ENCODE measurements around the gene TYW1.
A peak's percentile ranks its signal among the peaks of the same experiment; 100 is the strongest.
"Not testable (repeated sequence)": the region's sequence is repeated elsewhere in the genome, so short reads cannot be mapped to it uniquely, and the experiment has no call there.

The TYW1 gene

GRCh38 chr7:66994691-66995049 lies 2.0 kb upstream of the TYW1 start:
- DNase-seq (ENCODE audit: low read depth), result peak; percentile 9

GRCh38 chr7:66995050-66995776 lies 1.4 kb upstream of the TYW1 start, which contains the start of gene SBDS:
Gene SBDS (minus strand): TSS chr7:66995586. CDS start chr7:66995417, 169 bp downstream.
- peak; percentile 80 for DNase-seq (ENCODE audit: low read depth)

DNA sequence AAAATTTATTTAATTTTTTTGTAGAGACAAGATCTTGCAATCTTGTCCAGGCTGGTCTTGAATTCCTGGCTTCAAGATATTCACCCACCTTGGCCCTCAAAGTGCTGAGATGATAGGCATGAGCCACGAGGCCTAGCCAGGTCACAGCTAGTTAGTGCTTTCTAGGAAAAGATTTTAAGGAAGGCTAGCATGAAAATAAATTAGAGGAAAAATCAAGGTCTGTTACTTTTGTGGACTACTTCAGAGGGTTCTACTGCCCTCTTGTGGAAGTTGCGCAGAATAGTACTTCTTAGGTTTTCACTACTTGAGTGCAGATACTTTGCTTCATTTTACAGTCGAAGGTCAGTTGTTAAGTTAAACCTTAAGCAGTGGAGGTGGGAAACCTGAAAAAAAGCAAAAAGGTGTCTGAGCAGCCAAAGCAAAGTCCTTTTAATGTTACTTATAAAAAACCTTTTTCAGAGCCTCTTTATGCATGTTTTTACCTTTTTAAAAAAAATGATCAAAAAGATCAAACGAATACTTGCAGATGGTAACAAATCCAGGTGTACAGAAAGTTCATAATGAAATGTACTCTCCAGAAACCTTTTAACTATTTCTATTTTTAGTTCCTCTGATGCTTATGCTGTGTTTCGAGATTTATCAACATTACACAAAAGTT lies 4.1 kb downstream of the TYW1 start:
- not testable (repeated sequence) for DNase-seq (ENCODE audit: low read depth)

GRCh38 chr7:67004145-67004544 lies 7.5 kb downstream of the TYW1 start:
- not testable (repeated sequence) for DNase-seq (ENCODE audit: low read depth)

DNA sequence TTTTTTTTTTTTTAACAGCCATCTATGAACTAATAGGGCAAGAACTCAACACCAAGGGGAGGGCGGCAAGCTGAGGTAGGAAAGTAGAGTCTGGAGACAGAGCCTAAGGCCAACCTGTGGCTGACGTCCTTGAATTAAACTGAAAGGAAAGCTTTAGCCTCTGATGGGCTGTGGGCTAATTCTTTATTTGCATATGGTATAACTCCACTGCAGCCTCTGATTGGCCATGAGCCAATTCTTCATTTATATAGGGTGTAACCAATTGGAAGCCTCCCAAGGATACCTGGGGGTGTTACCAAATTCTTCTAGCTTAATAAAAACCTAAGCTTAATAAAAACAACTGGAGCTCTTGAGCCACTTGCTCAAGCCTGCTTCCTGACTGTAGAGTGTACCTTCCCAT lies 10.3 kb downstream of the TYW1 start:
- no peak for DNase-seq (ENCODE audit: low read depth)

DNA sequence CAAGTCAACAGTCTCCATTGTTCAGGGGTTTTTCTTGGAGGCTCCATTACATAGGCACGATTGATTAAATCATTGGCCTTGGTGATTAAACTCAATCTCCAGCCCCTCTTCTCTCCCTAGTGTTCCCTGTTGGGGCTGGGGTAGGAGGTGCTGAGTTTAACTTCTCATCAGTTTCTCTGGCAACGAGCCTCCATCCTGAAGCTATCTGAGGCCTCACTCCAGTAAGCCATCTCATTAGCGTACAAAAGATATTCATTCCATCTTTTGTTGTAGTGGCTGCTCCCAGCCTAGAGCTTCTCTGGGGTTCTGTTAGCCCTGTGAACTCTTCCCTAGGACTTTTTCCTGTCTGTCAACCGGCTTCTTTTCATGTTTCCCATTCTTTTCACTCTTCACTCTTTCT lies 11.6 kb downstream of the TYW1 start:
- no peak for DNase-seq (ENCODE audit: low read depth)

DNA sequence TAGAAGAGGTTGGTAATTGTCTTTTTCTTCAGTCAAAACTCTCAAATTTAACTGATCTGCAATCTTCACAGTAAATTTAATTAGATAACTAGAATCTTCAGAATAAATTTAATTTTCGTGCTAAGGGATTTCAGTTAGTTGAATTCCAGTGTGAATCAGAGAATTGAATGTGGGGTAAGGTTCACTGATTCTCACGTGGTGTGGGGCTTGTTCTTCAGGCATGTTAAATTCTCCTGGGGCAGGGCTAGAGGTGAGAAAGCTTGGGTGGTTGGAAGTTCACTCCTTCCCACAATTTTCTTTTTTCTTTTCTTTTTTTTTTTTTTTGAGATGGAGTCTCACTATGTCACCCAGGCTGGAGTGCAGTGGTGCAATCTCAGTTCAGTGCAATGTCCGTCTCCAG lies 13.0 kb downstream of the TYW1 start:
- DNase-seq (ENCODE audit: low read depth), result not testable (repeated sequence)

DNA sequence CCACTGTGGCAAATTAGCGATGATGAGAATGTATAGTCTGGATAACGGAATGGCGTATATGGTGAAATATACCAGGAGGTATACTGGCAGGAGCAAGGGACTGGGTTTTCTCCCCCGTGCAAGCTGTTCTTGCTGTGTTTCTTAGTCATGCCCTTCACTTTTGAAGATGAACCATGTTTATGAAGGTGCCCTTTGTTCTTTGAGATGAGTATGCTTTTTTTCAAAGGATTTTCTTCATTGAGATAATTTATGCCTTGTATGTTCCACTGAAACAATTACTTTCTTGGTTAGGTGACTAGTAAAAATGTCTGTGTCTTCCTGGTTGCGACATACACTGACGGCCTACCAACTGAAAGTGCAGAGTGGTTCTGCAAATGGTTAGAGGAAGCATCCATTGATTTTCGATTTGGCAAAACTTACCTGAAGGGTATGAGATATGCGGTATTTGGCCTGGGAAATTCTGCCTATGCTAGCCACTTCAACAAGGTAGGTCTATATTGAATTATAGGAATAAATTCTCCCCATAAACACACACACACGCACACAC lies 17.5 kb downstream of the TYW1 start:
- DNase-seq (ENCODE audit: low read depth), result not testable (repeated sequence)

DNA sequence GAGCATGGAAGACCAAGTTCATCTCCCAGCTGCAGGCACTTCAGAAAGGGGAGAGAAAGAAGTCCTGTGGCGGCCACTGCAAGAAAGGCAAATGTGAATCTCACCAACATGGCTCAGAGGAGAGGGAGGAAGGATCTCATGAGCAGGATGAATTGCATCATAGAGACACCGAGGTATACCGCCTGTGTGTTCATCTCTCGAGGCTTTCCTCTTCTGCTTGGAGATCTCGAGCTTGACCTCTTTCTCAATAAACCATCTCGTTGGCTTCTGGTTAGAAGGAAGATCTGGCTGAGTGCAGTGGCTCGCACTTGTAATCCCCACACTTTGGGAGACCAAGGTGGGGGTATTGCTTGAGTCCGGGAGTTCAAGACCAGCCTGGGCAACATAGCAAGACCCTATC lies 21.3 kb downstream of the TYW1 start:
- not testable (repeated sequence) for DNase-seq (ENCODE audit: low read depth)

- no peak for DNase-seq (ENCODE audit: low read depth)
Observed at GRCh38 chr7:67018940-67019339, 22.3 kb downstream of the TYW1 start.

GRCh38 chr7:67019562-67020390 lies 23.1 kb downstream of the TYW1 start:
- DNase-seq (ENCODE audit: low read depth), result no peak

- DNase-seq (ENCODE audit: low read depth), result no peak
Observed at GRCh38 chr7:67021260-67021659, 24.6 kb downstream of the TYW1 start.

DNA sequence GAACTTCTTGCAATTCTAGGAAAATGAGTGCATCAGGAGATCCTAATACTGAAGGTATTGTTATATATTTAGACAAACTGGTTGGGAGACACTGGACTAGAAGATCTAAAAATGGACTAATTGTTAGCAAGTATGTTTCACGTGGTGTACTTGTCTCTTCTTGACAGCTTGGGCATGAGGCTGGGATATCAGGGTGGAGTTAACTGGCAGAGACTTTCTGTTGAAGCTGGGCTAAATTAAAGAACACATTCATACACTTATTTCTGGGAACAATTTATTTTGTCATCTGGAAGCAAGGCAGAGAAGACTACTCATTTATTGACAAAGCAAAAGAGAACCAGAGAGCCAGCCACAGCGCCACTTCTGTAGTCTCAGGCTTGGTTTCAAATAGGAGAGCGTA lies 25.9 kb downstream of the TYW1 start:
- DNase-seq (ENCODE audit: low read depth), result no peak

- not testable (repeated sequence) for DNase-seq (ENCODE audit: low read depth)
Observed at GRCh38 chr7:67025459-67025858, 28.8 kb downstream of the TYW1 start.

DNA sequence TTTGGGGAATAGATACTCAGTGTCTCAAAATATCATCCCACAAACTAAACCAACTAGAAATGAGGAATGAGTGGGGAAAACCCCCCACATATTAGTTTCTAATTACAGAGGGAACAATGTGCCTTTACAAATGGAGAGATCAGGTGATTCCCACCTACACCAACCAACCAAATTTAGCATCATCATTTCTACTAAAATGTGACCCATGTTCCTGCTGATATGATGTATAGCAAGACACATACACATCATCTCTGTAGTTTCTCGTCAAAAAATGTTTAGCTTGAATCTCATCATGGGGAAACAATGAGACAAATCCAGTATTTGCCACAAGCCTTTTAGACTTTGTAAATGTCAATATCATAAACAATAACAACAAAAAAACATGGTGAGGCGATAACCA lies 35.1 kb downstream of the TYW1 start:
- not testable (repeated sequence) for DNase-seq (ENCODE audit: low read depth)

GRCh38 chr7:67033251-67033650 lies 36.6 kb downstream of the TYW1 start:
- no peak for DNase-seq (ENCODE audit: low read depth)

- DNase-seq (ENCODE audit: low read depth), result not testable (repeated sequence)
Observed at GRCh38 chr7:67036432-67037395, 40.1 kb downstream of the TYW1 start.

GRCh38 chr7:67040832-67041231 lies 44.2 kb downstream of the TYW1 start:
- not testable (repeated sequence) for DNase-seq (ENCODE audit: low read depth)

DNA sequence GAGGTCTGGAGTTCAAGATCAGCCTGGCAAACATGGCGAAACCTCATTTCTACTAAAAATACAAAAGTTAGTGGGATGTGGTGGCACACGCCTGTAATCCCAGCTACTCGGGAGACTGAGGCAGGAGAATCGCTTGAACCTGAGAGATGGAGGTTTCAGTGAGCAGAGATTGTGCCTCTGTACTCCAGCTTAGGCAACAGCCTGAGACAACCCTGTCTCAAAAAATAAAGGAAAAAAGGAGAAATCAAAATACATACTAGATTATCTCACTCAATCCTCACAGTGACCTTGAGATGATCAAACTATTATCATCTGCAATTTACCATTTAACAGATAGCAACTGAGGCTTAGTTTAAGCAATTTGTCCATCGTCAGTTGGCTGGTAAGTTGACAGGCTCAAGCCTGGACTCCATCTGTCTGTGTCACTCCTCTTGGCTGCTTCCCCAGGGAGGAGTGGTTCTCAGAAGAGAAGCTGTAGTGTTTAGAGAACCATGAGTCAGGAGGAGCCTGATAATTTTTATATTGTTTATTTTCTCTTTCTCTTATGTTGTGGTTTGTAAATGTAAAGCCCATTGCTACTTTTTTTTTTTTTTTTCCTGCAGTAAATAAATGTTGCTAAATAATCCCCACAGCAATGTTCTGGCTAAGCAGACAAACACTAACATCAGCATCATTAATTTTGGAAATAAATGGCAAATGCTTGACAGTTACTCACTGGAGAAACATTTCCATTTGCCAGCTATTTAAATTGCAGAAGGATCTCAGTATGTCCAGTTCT lies 46.3 kb downstream of the TYW1 start:
- not testable (repeated sequence) for DNase-seq (ENCODE audit: low read depth)

DNA sequence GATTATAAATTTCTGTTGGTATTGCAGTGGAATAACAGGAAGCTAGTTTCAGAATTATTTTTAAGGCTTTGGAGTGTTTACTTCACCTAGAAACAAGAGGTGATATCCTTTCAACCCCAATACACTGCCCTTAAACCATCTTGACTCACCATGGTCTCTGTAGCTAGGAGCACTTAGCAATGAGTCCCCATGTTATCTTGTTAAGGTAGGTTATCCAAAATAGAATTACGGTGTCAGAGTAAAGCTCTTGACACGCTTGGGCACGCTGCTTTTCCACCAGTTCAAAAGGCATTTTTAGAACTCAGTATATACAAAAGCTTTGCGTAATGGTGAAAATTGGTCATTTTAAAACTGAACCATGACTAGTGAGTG lies 46.9 kb downstream of the TYW1 start:
- DNase-seq (ENCODE audit: low read depth), result not testable (repeated sequence)
